Stimulated activated CD4-positive, alpha-beta T cell treated with anti-CD3 and anti-CD28 coated beads, TNF-alpha, amount 100 ng/mL, for 48 hours (primary cell): ENCODE measurements around the gene LDB3.

Source experiments
- DNase-seq, 3 donors: peaks; one replicate each; pipeline ENCODE4 v3.0.0-alpha.2; 2020; ENCODE audit warnings: low read depth in 3 of 3

LDB3 gene

GRCh38 chr10:86707505-86707904 is 39.2 kb downstream of the LDB3 start:
- DNase-seq, result no peak

DNA sequence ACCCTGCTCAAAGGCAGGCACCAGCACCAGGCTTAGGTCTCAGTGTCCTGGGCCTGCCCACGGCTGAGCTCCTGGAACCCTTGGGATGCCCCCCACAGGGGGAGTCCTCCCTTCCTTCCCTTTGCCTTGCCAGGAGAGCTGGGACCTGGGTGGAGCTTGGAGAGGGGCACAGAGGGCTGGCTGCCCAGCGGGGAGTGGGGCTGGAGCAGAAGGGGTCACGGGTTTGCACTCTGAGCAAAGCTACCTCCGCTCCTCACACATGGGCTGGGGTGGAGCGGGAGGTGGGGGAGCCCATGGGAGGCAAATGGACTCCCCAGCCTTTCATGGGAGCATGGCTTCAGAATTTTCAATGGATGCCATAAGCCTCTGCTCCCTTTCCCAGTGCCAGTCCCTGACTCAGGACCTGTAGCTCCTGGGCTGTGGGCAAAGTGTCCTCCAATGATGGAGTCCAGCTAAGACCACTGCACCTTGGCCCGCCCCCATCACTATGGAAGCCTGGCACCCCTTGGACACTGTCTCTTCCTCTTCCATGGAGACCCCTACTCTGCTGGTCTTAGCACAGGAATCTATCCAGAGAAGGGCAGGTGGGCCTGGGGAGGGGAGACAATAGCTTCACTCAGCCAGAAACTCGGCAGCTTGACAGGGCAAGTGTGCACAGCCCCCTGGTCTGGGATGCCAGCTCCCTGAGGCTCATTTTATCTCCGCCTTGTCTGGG is 39.9 kb downstream of the LDB3 start:
- DNase-seq, result no peak

DNA sequence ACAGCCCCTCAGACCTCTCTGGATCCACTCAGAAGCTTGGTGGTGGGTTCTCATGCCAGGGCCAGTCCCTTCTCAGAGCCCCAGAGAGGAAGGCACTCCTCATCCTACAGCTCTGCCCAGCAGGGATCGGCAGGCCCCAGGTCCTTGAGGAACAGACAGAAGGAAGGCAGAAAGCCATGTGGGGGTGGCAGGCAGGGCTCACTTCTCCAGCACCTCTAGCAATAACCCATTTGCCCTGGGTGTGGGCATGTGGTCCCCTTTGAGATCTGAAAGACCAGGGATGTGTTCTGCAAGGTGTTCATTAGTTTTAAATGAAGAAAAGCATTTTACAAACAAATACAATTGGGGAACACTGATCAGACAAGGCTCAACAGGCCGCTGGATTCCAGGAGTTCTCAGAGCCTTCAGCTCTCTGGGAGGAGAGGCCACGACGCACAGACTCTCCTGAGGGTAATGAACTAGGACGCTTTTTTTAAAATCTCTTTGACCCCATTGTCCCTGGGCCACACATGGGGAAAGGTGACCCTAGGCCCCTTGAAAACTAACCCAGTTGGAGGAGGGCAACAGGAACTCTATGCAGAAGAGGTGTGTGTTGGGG is 40.6 kb downstream of the LDB3 start:
- DNase-seq, result no peak

GRCh38 chr10:86709396-86710185 is 41.3 kb downstream of the LDB3 start:
- DNase-seq, result no peak

DNA sequence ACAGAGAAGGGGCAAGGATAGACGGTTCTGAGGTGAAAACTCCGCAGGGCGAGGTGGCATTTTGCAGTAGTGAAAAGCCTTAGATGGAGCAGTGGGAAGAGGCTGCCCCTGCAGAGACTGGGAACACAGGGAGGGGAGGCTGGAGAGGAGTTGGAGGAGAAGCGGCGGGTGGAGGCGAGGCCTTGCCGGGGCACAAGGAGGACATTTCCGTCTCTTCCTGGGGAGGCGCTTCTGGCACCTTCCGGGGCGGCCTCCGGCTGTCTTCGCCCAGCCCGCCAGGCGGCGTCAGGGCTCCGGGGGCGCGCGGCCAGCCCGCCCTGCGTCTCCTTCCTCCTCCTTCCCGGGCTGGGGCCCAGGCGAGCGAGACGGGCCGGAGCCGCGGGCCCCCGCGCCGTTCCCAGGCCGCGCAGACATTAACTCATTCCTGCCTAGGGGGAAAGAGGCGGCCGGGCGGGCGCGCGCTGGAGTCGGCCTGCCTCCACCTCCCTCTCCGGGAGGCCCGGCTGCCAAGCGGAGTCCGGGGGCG is 42.7 kb downstream of the LDB3 start:
- DNase-seq, result peak; percentile 67 to 77 (median 71)

- peak; percentile 15 to 32 (median 25) for DNase-seq
Measured at GRCh38 chr10:86711513-86712316, 43.4 kb downstream of the LDB3 start.

GRCh38 chr10:86712317-86712707 is 44.0 kb downstream of the LDB3 start:
- DNase-seq, result no peak

DNA sequence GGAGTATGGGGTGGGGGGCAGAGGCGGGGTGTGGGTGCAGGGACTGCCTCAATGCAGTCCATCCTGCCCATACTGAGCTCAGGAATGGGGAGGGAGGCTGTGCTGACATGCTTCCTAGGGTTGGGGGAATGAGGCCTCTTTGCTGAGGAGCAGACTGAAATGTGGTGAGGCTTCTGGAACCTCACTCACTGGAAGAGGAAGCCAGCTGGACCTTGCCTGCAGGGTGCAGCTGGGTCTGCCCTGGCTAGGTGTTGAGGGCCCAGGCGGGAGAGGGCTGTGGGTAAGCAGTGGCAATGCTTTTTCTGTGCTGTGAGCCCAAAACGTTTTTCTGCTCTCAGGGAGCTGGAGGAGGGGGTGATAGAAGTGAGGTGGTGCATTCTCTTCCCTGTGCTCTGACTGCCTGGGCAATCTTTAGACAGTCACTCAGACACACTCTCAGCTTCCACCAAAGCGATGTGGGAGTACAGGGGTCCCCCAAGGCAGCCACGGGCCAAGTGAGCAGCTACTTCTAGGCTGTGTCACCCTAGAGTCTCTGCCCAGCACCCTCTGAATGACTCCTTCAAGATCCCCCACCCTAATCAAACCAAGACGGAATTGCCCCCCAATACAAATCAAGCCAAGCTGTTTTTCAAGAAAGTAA is 47.0 kb downstream of the LDB3 start:
- DNase-seq, result no peak

- DNase-seq, result no peak
Measured at GRCh38 chr10:86715836-86716235, 47.5 kb downstream of the LDB3 start.

DNA sequence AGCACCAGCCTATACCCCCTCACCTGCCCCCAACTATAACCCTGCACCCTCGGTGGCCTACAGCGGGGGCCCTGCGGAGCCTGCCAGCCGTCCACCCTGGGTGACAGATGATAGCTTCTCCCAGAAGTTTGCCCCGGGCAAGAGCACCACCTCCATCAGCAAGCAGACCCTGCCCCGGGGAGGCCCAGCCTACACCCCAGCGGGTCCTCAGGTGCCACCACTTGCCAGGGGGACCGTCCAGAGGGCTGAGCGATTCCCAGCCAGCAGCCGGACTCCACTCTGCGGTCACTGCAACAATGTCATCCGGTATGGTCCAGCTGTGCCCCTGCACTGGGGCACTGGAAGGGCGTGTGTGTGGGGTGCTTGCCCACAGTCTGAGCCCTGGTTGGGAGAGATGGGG is 48.2 kb downstream of the LDB3 start:
- DNase-seq, result no peak

- no peak for DNase-seq
Measured at GRCh38 chr10:86718556-86718955, 50.2 kb downstream of the LDB3 start.

DNA sequence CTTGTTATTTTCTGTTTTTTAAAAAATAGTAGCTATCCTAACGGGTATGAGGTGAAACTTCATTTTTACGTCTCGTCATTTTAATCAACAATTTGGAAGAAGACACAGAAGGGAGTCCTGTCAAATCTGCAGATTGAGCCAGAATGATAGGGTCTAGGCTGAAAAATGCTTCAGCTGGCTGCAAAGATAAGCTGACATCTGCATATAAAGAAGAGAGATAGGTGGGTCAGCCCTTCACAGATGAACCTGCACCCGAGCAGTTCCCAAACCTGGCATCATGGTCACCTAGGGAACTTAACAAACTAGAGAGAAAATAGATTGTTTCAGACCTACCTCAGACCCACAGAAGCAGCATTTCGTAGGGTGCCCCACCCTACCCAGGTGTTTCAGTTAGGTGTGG is 52.9 kb downstream of the LDB3 start:
- no peak for DNase-seq

DNA sequence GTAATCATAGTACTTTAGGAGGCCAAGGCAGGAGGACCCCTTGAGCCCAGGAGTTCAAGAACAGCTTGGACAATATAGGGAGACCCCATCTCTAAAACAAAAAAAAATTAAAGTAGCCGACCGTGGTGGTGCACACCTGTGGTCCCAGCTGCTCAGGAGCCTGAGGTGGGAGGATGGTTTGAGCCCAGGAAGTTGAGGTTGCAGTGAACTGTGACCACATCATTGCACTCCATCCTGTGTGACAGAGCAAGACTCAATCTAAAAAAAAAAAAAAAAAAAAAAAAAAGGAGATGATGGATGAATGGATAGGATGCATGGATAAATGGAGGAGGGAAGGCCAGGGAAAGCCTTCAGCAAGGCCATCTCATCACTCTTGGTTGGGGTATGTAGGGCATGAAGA is 54.7 kb downstream of the LDB3 start:
- DNase-seq, result no peak

DNA sequence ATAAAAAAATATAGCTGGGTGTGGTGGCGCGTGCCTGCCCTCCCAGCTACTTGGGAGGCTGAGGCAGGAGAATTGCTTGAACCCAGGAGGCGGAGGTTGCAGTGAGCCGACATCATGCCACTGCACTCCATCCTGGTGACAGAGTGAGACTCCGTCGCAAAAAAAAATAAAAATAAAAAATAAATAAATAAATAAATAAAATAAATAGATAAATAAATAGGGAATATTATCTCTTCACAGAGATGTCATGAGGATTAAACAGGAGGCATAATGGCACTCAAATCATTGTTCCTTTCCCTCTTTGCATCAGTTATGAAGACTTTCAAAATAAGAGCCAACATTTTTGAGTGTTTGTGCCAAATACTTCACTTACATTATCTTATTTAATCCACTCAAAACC is 56.1 kb downstream of the LDB3 start:
- DNase-seq, result no peak

DNA sequence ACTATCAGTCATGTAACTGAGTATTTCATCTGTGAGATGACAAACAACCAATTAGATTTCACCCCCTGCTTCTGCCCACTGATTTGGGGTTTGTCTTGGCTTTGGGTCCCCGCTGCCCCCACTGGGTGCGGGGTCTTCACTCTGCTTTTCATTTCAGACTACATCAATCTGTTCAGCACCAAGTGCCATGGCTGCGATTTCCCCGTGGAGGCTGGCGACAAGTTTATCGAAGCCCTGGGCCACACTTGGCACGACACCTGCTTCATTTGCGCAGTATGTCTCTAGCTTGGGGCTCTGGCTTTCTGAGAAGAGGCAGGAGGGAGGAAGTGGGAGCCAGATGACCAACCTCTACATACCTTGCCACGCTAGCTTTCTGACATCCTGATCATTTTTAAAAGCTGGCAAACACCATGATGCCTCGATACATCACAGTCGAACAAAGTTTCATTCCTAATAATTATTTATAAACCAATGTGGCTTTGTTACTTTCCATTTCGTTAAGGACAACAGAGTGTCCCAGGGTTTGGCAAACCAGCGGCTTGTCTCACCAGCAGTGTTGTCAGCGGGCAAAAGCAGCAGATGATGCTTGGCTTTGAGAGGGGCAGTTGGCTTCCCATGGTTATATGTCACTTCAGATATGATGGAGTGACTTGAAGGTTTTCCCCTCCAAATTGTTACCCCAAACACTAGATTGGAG is 57.8 kb downstream of the LDB3 start:
- DNase-seq, result no peak

GRCh38 chr10:86726677-86726999 is 58.3 kb downstream of the LDB3 start:
- no peak for DNase-seq

GRCh38 chr10:86727470-86727869 is 59.2 kb downstream of the LDB3 start:
- no peak for DNase-seq

GRCh38 chr10:86728056-86728455 is 59.7 kb downstream of the LDB3 start:
- DNase-seq, result no peak

- DNase-seq, result no peak
Measured at GRCh38 chr10:86729677-86730076, 61.4 kb downstream of the LDB3 start.

- DNase-seq, result no peak
Measured at GRCh38 chr10:86730227-86730626, 61.9 kb downstream of the LDB3 start.

- DNase-seq, result no peak
Measured at GRCh38 chr10:86732771-86733170, 64.5 kb downstream of the LDB3 start.
